AG04450 (cell line): Measurements from ENCODE around the gene VWA5B1. TPM values are rescaled to one million over a fixed set of nuclear protein-coding genes. Genes with fewer than 3 reads are reported as not detected.
A peak's percentile ranks its signal among the peaks of the same experiment; 100 is the strongest.

Experiments
- CTCF ChIA-PET: fragments of 300-600, 350-600 bp; formaldehyde crosslinking; extraction: SDS; loops from one replicate; lab custom pipeline; 2022; ENCODE audit warnings: antibody characterized with exemption, inconsistent platforms; lab: Charles Lee
- POLR2A ChIA-PET: fragments of 350-600 bp; formaldehyde crosslinking; extraction: SDS; loops from one replicate; lab custom pipeline; 2021; ENCODE audit warnings: antibody characterized with exemption, inconsistent platforms; lab: Yijun Ruan, JAX
- DNase-seq: peaks from one replicate; pipeline ENCODE4 v3.0.0-alpha.2; 2011; ENCODE audit warnings: low read depth, low spot score
- H3K27ac ChIP-seq: one replicate; pipeline ENCODE4 v1.5.1; 2012; ENCODE audit warnings: low read depth, low read length, control low read depth
- H3K27me3 ChIP-seq: one replicate; pipeline ENCODE4 v1.6.0; 2012; ENCODE audit warnings: low read length; ENCODE audit not compliant: control insufficient read depth, insufficient read depth
- H3K4me3 ChIP-seq: 2 replicates; pipeline ENCODE4 v1.5.1; 2011; ENCODE audit warnings: mild to moderate bottlenecking, low read depth, low read length, control low read depth
- H3K9me3 ChIP-seq: 2 replicates; pipeline ENCODE4 v1.5.1; 2012; ENCODE audit warnings: low read length; ENCODE audit not compliant: control insufficient read depth, insufficient read depth
- CTCF ChIP-seq: IDR thresholded peaks from 2 replicates; pipeline ENCODE4 v1.5.1; 2011; ENCODE audit warnings: low read depth, low read length, control low read depth, inconsistent platforms
- polyA plus RNA-seq: library from polyadenylated mRNA; depleted of rRNA; stranded (reverse); fragments of >200 nt; gene quantifications from 2 replicates; pipeline ENCODE4 v1.2.3, GENCODE V29; 2011

VWA5B1 gene
- polyA plus RNA-seq, 1 experiment: not detected

- Histone ChIP-seq H3K4me3 (peak overlapping the region; percentile 37; the same call in 1 of the 2 replicates), H3K27me3 (peaks cover 61% of the 10 kb centered on the region), H3K9me3 (peaks cover 3% of the 10 kb centered on the region), H3K27ac (no peak overlapping the region)
- CTCF ChIA-PET: interaction anchor here (1.0 to 1.5 kb wide), 3 partner anchors 13 to 154 kb away, joined by 3 to 10 read pairs (median 3); no protein-coding TSS in a partner anchor
- TF ChIP-seq CTCF: no peak
- DNase-seq: no peak
- POLR2A ChIA-PET: no interaction called here
Measured at GRCh38 chr1:20366463-20367115, 75.9 kb downstream of the VWA5B1 start.

- Histone ChIP-seq H3K9me3 (no peaks in the 10 kb centered on the region; the same call in none of the 2 replicates), H3K27me3 (peaks cover 66% of the 10 kb centered on the region), H3K27ac (no peak overlapping the region), H3K4me3 (no peak overlapping the region)
- CTCF ChIA-PET: interaction anchor here (1.0 to 1.5 kb wide), 3 partner anchors 12 to 154 kb away, joined by 3 to 10 read pairs (median 3); no protein-coding TSS in a partner anchor
- POLR2A ChIA-PET: no interaction called here
- DNase-seq: no peak
- peak; percentile 79 for TF ChIP-seq CTCF
Measured at GRCh38 chr1:20367116-20367585, 76.5 kb downstream of the VWA5B1 start.

GRCh38 chr1:20367626-20368025 lies 77.0 kb downstream of the VWA5B1 start:
- ChIA-PET POLR2A (no interaction called here), CTCF (interaction anchor here (1.0 to 1.5 kb wide), 3 partner anchors 12 to 155 kb away, joined by 3 to 10 read pairs (median 3); no protein-coding TSS in a partner anchor)
- H3K4me3 ChIP-seq: no peak overlapping the region
- H3K9me3 ChIP-seq: no peaks in the 10 kb centered on the region; the same call in none of the 2 replicates
- DNase-seq: no peak
- no peak for TF ChIP-seq CTCF
- no peak overlapping the region for H3K27ac ChIP-seq
- H3K27me3 ChIP-seq: peaks cover 62% of the 10 kb centered on the region

- POLR2A ChIA-PET: no interaction called here
- H3K4me3 ChIP-seq: no peak overlapping the region
- H3K9me3 ChIP-seq: no peaks in the 10 kb centered on the region; the same call in none of the 2 replicates
- DNase-seq: no peak
- CTCF ChIA-PET: no interaction called here
- no peak overlapping the region for H3K27ac ChIP-seq
- TF ChIP-seq CTCF: no peak
- peaks cover 62% of the 10 kb centered on the region for H3K27me3 ChIP-seq
Measured at GRCh38 chr1:20368866-20369470, 78.3 kb downstream of the VWA5B1 start.

GRCh38 chr1:20370698-20371097 lies 80.0 kb downstream of the VWA5B1 start:
- ChIA-PET POLR2A (no interaction called here), CTCF (interaction anchor here (0.5 to 1.1 kb wide), 4 partner anchors 9 to 158 kb away, joined by 3 to 4 read pairs (median 4); no protein-coding TSS in a partner anchor)
- TF ChIP-seq CTCF: no peak
- Histone ChIP-seq H3K27ac (no peak overlapping the region), H3K27me3 (peaks cover 47% of the 10 kb centered on the region), H3K9me3 (no peaks in the 10 kb centered on the region; the same call in 1 of the 2 replicates), H3K4me3 (no peak overlapping the region)
- DNase-seq: no peak
